HCEC 1CT (cell line): Measurements from ENCODE around the gene ESRRB.

Source experiments
- DNase-seq: peaks from one replicate; pipeline ENCODE4 v3.0.0-alpha.2; 2017

The ESRRB gene

GRCh38 chr14:76375947-76376404 is at the start of gene ESRRB:
TSS of gene ESRRB (plus strand) at chr14:76376137. CDS start at chr14:76376402, 265 bp downstream.
- no peak for DNase-seq

- no peak for DNase-seq
These were observed 48.8 kb upstream of the ESRRB start for GRCh38 chr14:76326918-76327689.

GRCh38 chr14:76328457-76329137 is 47.3 kb upstream of the ESRRB start:
- no peak for DNase-seq

GRCh38 chr14:76329154-76329928 is 46.6 kb upstream of the ESRRB start:
- no peak for DNase-seq

DNA sequence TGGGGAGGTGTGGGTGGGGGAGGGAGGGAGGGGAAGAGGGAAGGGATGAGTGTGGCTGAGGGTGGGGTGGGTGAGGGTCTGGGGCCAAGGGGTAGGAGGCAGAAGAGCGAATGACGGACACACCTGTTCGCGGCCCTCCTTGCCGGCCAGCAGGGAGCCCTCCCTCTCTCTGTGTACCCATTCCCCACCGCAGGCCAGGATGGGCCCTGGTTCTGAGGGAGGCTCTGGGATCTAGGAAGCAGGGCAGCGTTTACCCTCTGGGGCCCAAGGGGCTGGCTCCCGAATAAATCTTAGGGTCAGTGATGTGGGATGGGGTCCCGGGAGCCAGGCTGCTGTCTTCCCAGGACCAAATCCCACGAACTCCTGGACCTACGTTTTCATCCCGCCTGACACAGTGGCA is 46.0 kb upstream of the ESRRB start:
- no peak for DNase-seq

- DNase-seq = no peak
These were observed 45.3 kb upstream of the ESRRB start for GRCh38 chr14:76330411-76331327.

DNA sequence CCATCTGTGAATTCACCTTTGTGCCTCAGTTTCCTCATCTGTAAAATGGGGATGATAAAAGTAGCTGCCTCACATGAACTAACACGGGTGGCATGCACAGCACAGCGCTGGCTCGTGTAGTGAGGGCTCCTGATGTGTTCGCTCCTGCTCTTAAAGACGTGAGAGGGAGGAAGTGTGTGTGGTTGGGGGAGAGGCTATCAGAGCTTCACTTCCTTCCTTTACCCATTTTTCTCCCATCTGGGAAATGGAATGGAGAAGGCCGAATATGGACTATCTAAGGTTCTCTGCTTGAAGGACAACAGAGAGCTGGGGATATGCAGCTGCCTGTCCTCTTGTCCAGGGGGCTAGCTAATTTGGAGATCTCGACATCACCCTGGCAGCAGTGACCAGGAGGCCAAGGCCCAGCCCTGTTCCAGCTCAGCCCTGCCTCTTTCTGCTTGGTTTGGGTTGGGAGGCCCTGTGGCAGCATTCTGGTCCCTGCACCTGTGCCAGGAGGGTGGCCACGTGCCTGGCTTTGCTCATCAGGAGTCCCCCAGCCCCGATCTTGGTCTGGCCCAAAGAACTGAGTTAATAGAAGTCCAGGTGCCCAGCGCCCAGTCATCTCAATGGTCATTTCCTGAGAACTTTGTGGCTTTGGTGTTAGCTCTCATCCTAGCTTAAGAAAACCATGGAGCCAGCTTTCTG is 44.5 kb upstream of the ESRRB start:
- DNase-seq = no peak

- no peak for DNase-seq
These were observed 42.3 kb upstream of the ESRRB start for GRCh38 chr14:76333664-76334063.

GRCh38 chr14:76334316-76334715 is 41.6 kb upstream of the ESRRB start:
- DNase-seq = no peak

DNA sequence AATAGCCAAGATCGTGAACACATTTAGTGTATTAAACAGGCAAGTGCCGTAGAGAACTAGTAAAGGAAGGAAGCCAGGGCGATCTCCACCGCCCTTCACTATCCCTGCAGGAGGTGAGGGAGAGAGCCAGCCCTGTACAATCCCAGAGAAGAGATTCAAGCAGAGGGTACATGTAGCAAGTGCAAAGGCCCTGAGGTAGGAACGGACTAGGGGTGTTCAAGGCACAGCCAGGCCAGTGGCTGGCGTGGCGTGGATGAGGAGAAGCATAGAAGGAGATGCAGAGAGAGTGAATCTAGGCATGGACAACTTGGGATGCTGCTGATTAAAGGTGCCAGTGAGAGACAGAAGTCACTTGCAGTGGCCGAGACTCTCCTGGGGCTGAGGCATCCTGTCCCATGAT is 39.1 kb upstream of the ESRRB start:
- DNase-seq = no peak

DNA sequence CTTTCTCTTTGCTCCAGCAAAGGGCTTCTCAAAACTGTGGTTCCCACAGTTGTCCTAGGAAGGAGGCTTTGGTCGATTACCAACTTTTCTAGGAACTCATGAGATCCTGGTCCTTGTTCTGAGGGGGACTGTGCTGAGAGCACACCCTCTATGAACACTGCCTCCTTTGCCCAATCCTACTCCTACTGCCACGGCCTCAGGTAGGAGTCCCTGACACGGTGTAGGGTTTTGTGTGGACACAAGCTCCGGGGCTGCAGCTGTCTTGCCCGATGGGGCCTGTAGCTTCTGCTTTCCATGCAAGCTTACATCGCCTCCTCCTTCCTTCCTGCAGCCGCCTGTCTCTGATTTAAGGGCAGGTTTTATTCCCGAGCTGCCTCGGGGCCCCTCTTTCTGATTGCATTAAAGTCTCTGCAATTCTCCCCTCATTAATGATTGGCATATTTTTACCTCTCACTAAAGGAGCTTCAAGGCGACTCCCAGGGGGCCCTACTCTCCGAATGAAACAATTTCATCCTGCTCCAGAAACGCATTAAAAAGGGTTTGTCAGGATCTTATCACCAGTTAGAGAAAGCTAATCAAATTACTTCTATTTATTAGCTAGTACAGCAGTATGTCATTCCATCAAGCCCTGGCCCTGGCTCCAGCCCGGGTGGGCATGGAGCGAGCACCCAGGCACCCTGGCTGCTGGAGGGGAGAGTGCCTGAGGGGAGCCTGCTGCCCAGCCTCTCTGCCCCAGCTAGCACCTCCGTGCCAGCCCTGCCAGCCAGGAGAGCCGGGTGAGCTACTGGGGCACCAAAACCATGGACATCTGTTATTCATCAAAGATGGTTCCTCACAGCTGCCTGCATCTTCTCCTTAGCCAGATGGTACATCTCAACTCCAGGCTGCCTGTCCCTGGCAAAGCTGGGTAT is 38.0 kb upstream of the ESRRB start:
- DNase-seq = no peak

GRCh38 chr14:76339728-76340615 is 36.0 kb upstream of the ESRRB start:
- DNase-seq = no peak

DNA sequence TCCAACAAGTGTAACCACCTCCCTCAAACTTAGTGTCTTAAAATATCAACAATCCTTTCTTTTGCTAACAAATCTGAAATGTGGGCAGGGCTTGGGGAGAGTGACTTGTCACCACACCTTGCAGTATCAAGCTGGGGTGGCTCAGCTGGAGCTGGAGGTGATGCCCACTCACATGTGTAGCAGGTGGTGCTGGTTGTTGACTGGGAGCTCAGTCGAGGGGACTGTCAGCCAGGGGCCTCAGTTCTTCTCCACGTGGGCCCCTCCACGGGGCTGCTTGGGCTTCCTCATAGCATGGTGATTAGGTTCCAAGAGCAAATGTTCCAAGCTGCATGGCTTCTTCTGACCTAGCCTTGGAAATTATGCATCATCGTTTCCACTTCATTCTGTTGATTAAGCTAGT is 32.6 kb upstream of the ESRRB start:
- no peak for DNase-seq

DNA sequence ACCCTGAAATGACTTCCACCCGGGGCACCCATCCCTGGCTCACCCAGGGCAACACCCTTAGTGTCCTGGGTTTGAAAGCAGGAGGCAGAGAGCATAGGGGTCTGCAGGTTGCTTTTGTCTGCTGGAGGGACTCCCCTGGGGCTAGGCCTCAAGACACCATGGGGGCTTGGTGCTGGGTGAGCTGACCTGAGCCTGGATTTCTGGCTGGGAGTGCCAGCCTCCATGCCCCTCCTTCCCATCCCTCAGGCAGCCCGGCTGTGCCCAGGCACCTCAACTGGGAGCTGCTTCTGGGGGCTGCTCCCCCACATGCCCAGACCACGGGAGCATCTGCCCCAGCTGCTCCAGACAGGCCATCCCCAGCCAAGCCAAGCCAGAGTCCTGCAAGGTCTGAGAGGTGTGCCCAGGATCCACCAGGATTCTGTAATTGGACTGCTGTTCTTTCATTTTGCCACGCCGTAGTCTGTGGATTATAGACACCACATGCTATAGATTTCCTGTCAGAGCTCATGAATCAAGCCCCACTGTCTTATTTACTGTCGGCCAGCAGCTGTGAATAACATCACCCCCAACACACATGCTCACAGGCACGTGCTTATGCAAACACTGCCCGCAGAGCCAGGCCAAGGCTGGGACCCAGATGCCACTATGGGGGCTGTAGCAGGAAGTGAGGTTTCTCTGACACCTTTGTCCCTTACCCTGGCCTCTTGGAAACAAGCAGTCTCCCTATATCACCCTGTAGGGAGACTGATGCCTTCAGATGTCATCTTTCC is 29.4 kb upstream of the ESRRB start:
- DNase-seq = no peak

DNA sequence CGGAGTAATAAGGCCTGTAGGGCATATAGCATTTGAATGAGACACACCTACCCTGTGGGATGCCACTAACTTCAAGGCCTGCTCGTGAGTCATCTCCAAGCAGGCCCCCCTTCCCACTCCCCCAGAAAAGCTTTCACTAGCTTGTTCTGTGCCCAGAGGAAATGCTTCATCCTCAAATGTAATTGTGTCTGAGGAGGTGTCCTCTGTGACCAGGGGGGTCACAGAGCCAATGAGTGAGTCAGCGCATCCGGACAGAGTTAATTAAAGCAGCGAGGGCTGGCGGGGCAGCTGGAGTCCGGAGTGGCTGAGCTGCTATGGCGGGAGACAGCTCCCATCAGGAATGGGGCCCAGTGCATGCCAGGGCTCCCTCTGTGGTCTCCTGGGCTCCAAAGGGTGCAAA is 27.0 kb upstream of the ESRRB start:
- DNase-seq = peak; percentile 6

DNA sequence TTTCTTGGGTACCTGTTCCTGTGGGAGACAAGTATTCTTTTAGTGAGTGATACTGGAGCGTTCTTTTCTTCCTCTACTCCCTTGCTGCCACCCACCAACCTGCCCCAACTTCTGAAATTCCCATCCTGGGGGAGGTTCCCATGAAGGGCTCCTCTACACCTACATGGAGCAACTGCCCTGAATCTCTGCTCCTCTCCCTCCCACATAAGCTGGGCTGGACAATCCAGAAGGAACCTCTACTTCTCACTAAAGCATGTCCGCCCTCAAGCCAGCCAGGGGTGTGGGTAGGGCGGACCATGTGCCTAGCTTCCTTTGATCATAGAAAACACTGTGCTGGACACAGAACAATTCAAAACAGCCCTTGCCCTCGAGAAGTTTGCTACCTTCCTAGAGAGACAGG is 25.9 kb upstream of the ESRRB start:
- DNase-seq = no peak

- no peak for DNase-seq
These were observed 25.3 kb upstream of the ESRRB start for GRCh38 chr14:76350671-76351070.

GRCh38 chr14:76351941-76352340 is 24.0 kb upstream of the ESRRB start:
- no peak for DNase-seq
